ENCODE results near the gene VAMP4.

VAMP4 gene

DNA sequence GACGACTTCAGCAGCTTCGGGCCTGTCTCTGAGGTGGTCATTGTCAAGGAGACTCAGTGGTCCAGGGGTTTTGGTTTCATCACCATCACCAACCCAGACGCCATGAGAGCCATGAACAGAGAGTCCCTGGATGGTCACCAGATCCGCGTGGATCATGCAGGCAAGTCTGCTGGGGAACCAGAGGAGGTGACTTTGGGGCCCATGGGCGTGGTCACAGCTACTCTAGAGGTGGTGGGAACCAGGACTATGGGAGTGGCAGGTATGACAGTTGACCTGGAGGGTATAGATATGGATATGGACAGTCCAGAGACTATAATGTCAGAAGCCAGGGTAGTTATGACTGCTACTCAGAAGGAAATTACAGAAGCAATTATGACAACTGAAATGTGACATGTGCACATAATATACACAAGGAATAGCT is 20.3 kb upstream of the VAMP4 start:
- TF ChIP-seq CTCF (conservative IDR thresholded peaks at IDR 0.05): no peak
- no peak overlapping the region for H3K27ac ChIP-seq

DNA sequence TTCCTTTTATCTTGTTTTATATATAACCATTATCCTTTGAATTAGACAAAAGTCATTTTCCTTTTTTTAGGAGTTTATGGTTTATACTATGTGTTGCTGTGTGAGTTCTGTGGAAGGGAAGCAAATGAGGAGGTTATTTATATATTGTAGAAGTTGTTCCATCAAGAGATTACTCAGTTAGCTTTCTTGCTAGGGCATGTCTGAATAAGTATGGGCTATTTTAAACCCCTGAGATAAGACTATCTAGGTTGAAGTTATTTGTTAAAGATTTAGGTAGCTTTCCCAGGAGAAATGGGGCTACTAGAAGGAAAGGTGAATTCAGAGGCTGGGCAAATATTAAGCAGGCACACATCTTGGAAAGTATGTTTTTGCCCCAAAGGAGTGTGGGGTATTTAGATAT is 16.1 kb upstream of the VAMP4 start:
- no peak for TF ChIP-seq CTCF (conservative IDR thresholded peaks at IDR 0.05)
- no peak overlapping the region for H3K27ac ChIP-seq

DNA sequence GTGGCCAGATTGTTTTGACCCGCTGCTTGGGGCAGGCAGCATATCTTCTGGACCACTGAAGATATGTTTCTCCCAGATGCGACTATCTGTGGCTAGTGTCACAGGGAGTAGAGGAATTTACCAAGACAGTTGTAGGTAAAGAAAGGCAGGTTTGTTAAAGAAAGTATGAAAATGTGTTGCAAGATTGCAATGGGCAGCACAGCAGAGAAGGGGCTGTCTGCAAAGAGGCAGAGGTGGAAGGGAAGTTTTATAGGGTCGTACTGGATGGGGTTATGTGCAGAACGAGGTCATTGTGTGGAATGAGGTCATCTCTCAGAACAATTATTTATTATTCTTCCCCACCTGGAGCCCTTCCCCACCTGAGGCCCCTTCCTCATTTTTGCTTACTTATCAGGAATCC is 15.0 kb upstream of the VAMP4 start:
- H3K27ac ChIP-seq: no peak overlapping the region
- no peak for TF ChIP-seq CTCF (conservative IDR thresholded peaks at IDR 0.05)

GRCh38 chr1:171754971-171755370 is 13.1 kb upstream of the VAMP4 start:
- no peak overlapping the region for H3K27ac ChIP-seq
- TF ChIP-seq CTCF (conservative IDR thresholded peaks at IDR 0.05): no peak

DNA sequence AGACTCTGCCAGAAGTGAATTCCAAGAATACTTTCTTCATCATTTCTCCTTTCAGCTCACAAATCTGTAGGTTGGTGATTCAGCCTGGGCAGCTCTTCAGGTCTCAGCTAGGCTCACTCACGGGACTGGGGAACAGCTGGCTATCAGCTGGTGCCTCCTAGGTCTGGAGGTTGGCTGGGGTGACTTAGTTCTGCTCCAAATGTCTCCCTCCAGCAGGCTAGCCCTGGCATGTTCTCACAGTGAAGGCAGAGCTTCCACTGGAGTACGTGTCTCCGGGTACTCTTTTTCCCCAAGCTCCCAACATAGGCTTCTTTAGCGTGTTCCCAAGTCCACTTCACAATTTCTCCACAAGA is 12.5 kb upstream of the VAMP4 start:
- TF ChIP-seq CTCF (conservative IDR thresholded peaks at IDR 0.05): no peak
- H3K27ac ChIP-seq: peak overlapping the region; percentile 21; the same call in 1 of the 2 replicates

- no peak for TF ChIP-seq CTCF (conservative IDR thresholded peaks at IDR 0.05)
- peak overlapping the region; percentile 21; the same call in 1 of the 2 replicates for H3K27ac ChIP-seq
Observed at GRCh38 chr1:171753685-171754352, 12.0 kb upstream of the VAMP4 start.

- TF ChIP-seq CTCF (conservative IDR thresholded peaks at IDR 0.05): no peak
- no peak overlapping the region for H3K27ac ChIP-seq
Observed at GRCh38 chr1:171753182-171753581, 11.3 kb upstream of the VAMP4 start.
